ENCODE measurements around the gene WAC. TPM values are rescaled to one million over a fixed set of nuclear protein-coding genes. Genes with fewer than 3 reads are reported as not detected.

The WAC gene
- total and polyA plus RNA-seq, 9 of the 15 experiments (the other 6 are each of a cell fraction or from before 2014, with no cell fraction given), result 24.8 to 123 (median 78.2) TPM

DNA sequence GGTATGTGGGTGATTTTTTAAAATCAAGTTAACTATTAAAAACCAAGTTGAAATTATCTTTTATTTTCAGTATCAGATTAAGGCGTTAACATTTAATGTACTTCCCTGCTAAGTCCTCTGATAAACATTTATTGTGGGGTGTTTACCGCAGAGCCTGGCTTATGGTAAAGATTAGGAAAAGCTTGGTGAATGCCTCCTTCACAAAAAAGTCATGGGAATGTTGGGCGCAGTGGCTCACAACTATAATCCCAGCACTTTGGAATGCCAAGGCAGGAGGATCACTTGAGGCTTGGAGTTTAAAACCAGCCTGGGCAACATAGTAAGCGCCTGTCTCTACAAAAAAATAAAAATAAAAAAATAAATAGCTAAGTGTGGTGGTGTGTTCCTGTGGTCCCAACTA, 53.3 kb downstream of the WAC start:
- TF ChIP-seq ZSCAN29 (IDR thresholded peaks at IDR 0.05), result no peak
- TF ChIP-seq TAF1 (IDR thresholded peaks at IDR 0.05; ENCODE audit: control insufficient read depth, extremely low read depth, insufficient read depth, low read length, severe bottlenecking), result no peak
- no peak for TF ChIP-seq ZNF75A (CRISPR knock-in tag; IDR thresholded peaks at IDR 0.05)
- TF ChIP-seq, protein P1, sequence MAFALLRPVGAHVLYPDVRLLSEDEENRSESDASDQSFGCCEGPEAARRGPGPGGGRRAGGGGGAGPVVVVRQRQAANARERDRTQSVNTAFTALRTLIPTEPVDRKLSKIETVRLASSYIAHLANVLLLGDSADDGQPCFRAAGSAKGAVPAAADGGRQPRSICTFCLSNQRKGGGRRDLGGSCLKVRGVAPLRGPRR (CRISPR knock-in tag; IDR thresholded peaks at IDR 0.05), result no peak
- TF ChIP-seq, protein P2, sequence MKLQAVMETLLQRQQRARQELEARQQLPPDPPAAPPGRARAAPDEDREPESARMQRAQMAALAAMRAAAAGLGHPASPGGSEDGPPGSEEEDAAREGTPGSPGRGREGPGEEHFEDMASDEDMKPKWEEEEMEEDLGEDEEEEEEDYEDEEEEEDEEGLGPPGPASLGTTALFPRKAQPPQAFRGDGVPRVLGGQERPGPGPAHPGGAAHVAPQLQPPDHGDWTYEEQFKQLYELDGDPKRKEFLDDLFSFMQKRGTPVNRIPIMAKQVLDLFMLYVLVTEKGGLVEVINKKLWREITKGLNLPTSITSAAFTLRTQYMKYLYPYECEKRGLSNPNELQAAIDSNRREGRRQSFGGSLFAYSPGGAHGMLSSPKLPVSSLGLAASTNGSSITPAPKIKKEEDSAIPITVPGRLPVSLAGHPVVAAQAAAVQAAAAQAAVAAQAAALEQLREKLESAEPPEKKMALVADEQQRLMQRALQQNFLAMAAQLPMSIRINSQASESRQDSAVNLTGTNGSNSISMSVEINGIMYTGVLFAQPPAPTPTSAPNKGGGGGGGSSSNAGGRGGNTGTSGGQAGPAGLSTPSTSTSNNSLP (IDR thresholded peaks at IDR 0.05; ENCODE audit: borderline replicate concordance, low read depth, low read length), result no peak
- TF ChIP-seq ARID1B (IDR thresholded peaks at IDR 0.05), result no peak
- TF ChIP-seq HMG20B (CRISPR knock-in tag; IDR thresholded peaks at IDR 0.05), result no peak
- TF ChIP-seq DNMT1 (IDR thresholded peaks at IDR 0.05), result no peak
- TF ChIP-seq NCOR1 (IDR thresholded peaks at IDR 0.05), result no peak
- TF ChIP-seq, protein P3, sequence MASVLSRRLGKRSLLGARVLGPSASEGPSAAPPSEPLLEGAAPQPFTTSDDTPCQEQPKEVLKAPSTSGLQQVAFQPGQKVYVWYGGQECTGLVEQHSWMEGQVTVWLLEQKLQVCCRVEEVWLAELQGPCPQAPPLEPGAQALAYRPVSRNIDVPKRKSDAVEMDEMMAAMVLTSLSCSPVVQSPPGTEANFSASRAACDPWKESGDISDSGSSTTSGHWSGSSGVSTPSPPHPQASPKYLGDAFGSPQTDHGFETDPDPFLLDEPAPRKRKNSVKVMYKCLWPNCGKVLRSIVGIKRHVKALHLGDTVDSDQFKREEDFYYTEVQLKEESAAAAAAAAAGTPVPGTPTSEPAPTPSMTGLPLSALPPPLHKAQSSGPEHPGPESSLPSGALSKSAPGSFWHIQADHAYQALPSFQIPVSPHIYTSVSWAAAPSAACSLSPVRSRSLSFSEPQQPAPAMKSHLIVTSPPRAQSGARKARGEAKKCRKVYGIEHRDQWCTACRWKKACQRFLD (CRISPR knock-in tag; IDR thresholded peaks at IDR 0.05), result no peak
- no peak for TF ChIP-seq RNF2 (IDR thresholded peaks at IDR 0.05)
- no peak for TF ChIP-seq CHCHD3 (CRISPR knock-in tag; IDR thresholded peaks at IDR 0.05)
- no peak for TF ChIP-seq MTF1 (CRISPR knock-in tag; IDR thresholded peaks at IDR 0.05; ENCODE audit: borderline replicate concordance)
- TF ChIP-seq, protein P4, sequence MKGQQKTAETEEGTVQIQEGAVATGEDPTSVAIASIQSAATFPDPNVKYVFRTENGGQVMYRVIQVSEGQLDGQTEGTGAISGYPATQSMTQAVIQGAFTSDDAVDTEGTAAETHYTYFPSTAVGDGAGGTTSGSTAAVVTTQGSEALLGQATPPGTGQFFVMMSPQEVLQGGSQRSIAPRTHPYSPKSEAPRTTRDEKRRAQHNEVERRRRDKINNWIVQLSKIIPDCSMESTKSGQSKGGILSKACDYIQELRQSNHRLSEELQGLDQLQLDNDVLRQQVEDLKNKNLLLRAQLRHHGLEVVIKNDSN (CRISPR knock-in tag; IDR thresholded peaks at IDR 0.05), result no peak

More for the DNA sequence above, 53.3 kb downstream of the WAC start:
- H3K79me2 ChIP-seq (ENCODE audit: control insufficient read depth, insufficient read depth, low read length), result peaks cover 97% of the 10 kb centered on the region
- in situ Hi-C loops (cut with MboI), result no loop called here
- 0 out of 2 replicates have a peak, but pooled peaks cover 5% of the 10 kb centered on the region for H4K20me1 ChIP-seq (replicated peaks; ENCODE audit: control insufficient read depth, insufficient read depth, low read length)
- ATAC-seq, result no peak
- no peak overlapping the region for H3K27ac ChIP-seq (ENCODE audit: extremely low read depth, low read depth, low read length)
- peaks cover 92% of the 10 kb centered on the region for H3K36me3 ChIP-seq (ENCODE audit: control insufficient read depth, insufficient read depth, low read length)
- H3K4me3 ChIP-seq, result no peak overlapping the region
- CTCF ChIA-PET (ENCODE audit: low intra/inter-chr PET ratio), result no interaction called here
- H3K9me1 ChIP-seq (ENCODE audit: control insufficient read depth, insufficient read depth, low read length), result no peaks in the 10 kb centered on the region
- no peak overlapping the region for H3K4me2 ChIP-seq (ENCODE audit: insufficient read depth, low read length)
- no peak overlapping the region for H3K9ac ChIP-seq (ENCODE audit: insufficient read depth in 1 of 2, low read depth in 2 of 2, low read length in 2 of 2)
- POLR2A ChIA-PET, result interaction anchor here (0.6 kb wide), 1 partner anchor 12 kb away, joined by 3 read pairs; no protein-coding TSS in a partner anchor
- no TSS peak for BruUV-seq (replicated peaks)
- no peaks in the 10 kb centered on the region; a peak in 1 of 5 replicates for H3K4me1 ChIP-seq (replicated peaks in 1 of 2; ENCODE audit: control insufficient read depth in 2 of 2, insufficient read depth in 2 of 2, low read length in 2 of 2)
- no peaks in the 10 kb centered on the region for H3K27me3 ChIP-seq (ENCODE audit: control insufficient read depth in 2 of 2, insufficient read depth in 2 of 2, low read length in 2 of 2)
- WGBS (ENCODE audit: insufficient coverage, low coverage, missing lambda C conversion rate), result 94% methylated on average over 4 of the region's 4 CpGs
- no peak overlapping the region for H2AFZ ChIP-seq (ENCODE audit: low read depth, low read length)
- FAIRE-seq, result no peak
- intact Hi-C loops (cut with micrococcal nuclease), result loop anchor here (2.0 kb wide), 1 partner anchor 153 kb away; no protein-coding TSS in a partner anchor
- no peaks in the 10 kb centered on the region for H3K9me3 ChIP-seq (replicated peaks; ENCODE audit: control insufficient read depth, insufficient read depth, low read depth, low read length)
- no peak for DNase-seq (ENCODE audit: extremely low read depth in 1 of 4, low spot score in 3 of 4)

Measured in K562 (cell line).